Measurements from ENCODE around the gene CAMK4.

The CAMK4 gene

GRCh38 chr5:111221139-111221538 is 3.0 kb upstream of the CAMK4 start:
- TF ChIP-seq CTCF (IDR thresholded peaks at IDR 0.05; ENCODE audit: extremely low read depth, insufficient read depth, missing control alignments), result no peak
- DNase-seq (ENCODE audit: low spot score), result no peak
- in situ Hi-C loops (cut with MboI; ENCODE audit: low pct_unique_long_range_greater_than_20kb, low sequenced_read_pairs, unreplicated experiment), result no loop called here

GRCh38 chr5:111223101-111223786 is 940 bp upstream of the CAMK4 start:
- in situ Hi-C loops (cut with MboI; ENCODE audit: low pct_unique_long_range_greater_than_20kb, low sequenced_read_pairs, unreplicated experiment), result no loop called here
- DNase-seq (ENCODE audit: low spot score), result no peak
- no peak for TF ChIP-seq CTCF (IDR thresholded peaks at IDR 0.05; ENCODE audit: extremely low read depth, insufficient read depth, missing control alignments)

- TF ChIP-seq CTCF (IDR thresholded peaks at IDR 0.05; ENCODE audit: extremely low read depth, insufficient read depth, missing control alignments), result no peak
- DNase-seq (ENCODE audit: low spot score), result peak; percentile 45
- in situ Hi-C loops (cut with MboI; ENCODE audit: low pct_unique_long_range_greater_than_20kb, low sequenced_read_pairs, unreplicated experiment), result no loop called here
Measured at GRCh38 chr5:111224561-111225345, 569 bp downstream of the CAMK4 start.

- in situ Hi-C loops (cut with MboI; ENCODE audit: low pct_unique_long_range_greater_than_20kb, low sequenced_read_pairs, unreplicated experiment), result no loop called here
- no peak for TF ChIP-seq CTCF (IDR thresholded peaks at IDR 0.05; ENCODE audit: extremely low read depth, insufficient read depth, missing control alignments)
- peak; percentile 48 for DNase-seq (ENCODE audit: low spot score)
Measured at GRCh38 chr5:111225926-111226325, 1.7 kb downstream of the CAMK4 start.

GRCh38 chr5:111226556-111226955 is 2.4 kb downstream of the CAMK4 start:
- in situ Hi-C loops (cut with MboI; ENCODE audit: low pct_unique_long_range_greater_than_20kb, low sequenced_read_pairs, unreplicated experiment), result no loop called here
- TF ChIP-seq CTCF (IDR thresholded peaks at IDR 0.05; ENCODE audit: extremely low read depth, insufficient read depth, missing control alignments), result no peak
- no peak for DNase-seq (ENCODE audit: low spot score)

- in situ Hi-C loops (cut with MboI; ENCODE audit: low pct_unique_long_range_greater_than_20kb, low sequenced_read_pairs, unreplicated experiment), result no loop called here
- no peak for DNase-seq (ENCODE audit: low spot score)
Measured at GRCh38 chr5:111227226-111227782, 3.1 kb downstream of the CAMK4 start.

More at GRCh38 chr5:111227226-111227782, 3.1 kb downstream of the CAMK4 start:
- TF ChIP-seq CTCF (IDR thresholded peaks at IDR 0.05; ENCODE audit: extremely low read depth, insufficient read depth, missing control alignments), result no peak

Data from GM13977 (cell line).